ENCODE data around the gene ABCC4.
"Not testable (repeated sequence)": the region's sequence is repeated elsewhere in the genome, so short reads cannot be mapped to it uniquely, and the experiment has no call there.

Gene ABCC4

DNA sequence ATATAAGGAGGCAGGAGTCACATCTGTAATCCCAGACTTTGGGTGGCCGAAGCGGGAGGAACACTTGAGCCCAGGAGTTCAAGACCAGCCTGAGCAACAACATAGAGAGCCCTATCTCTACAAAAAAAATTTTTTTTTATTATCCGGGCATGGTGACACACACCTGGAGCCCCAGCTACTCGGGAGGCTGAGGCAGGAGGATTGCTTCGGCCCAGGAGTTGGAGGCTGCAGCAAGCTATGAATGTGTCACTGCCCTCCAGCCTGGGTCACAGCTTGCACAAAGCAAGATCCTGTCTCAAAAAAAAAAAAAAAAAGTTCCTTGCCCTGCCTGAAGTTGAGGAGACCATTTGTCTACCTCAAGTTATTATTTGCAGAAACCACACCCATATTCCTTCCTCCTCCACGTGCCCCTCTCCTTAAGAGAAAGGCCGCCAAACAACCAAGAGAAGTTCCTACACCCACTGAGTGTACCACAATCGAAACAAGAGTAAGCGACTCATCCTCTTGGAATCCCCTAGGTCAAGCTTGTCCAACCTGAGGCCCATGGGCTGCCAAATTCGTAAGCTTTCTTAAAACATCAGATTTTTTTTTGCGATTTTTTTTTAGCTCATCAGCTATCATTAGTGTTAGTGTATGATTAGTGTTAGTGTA, 2.2 kb downstream of the ABCC4 start:
- DNase-seq: no peak

DNA sequence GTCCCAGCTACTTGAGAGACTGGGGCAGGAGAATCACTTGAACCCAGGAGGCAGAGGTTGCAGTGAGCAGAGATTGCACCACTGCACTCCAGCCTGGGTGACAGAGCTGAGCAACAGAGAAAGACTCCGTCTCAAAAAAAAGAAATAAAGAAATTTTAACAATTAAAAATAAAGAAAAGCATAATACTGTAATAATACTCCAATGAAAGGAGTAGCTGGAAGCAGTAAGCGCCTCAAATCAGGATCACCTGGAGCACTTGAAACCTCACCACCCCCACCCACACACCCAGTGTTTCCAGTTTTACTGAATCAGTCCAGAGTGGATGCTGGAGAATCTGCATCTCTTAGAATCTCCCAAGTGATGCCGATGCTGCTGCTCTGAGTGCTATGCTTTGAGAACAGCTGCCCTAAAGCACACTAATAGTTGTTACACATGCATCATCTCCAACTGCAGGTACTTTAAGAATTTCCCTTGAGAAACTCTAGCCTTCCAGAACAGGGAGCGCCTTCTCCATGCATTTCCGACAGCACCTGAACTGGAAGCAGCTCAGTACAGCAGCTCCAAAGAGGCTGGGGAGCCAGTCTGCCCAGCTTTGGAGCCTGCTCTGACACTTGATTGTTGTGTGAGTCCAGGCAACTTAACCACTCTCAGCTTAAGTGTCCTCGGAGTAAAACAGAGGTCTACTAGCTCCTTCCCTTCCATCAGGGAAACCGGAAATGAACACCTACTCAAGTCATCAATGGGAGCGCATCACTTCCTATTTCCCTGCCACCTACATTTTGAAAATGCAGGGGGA, 2.9 kb downstream of the ABCC4 start:
- DNase-seq: no peak

DNA sequence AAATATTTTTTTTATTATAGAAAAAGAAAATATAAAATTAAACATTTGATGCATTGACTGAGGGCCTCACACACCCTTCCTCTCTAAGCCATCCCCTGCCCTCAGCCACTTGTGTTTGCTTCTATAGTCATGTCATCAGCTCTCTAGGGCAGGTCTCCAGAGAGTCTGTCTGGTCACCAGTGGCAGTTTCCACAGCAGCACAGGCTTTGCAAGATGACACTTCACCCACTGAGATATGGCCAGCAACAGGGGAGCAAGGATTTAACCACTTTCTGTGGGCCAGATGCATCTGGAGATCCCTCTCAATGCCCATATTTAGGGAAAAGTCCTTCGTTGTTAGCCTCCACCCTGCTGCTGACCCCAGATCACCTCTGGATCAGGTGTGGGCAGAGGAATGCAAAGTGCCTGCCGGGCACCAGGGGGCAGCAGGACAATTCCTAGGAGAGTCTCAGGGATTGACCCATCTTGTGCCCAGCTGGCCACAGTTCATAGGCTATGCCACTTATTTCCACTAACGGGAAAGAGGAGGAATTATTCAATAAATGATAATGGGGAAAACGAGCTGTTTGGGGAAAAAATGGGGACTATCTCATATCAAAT, 4.8 kb downstream of the ABCC4 start:
- DNase-seq: no peak

DNA sequence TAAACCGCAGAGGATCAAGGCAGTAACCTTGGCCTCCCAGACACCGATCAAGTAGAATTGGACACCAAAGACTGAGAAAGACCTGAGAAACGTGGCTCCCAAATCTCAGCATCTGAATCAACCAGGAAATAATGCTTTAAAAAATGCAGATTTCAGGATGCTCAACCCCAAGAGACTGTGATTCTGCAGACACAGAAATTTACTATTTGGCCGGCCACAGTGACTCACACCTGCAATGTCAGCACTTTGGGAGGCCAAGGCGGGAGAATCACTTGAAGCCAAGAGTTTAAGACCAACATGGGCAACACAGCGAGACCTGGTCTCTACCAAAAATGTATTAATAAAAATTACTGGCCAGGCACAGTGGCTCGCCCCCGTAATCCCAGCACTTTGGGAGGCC, 6.2 kb downstream of the ABCC4 start:
- DNase-seq: no peak

DNA sequence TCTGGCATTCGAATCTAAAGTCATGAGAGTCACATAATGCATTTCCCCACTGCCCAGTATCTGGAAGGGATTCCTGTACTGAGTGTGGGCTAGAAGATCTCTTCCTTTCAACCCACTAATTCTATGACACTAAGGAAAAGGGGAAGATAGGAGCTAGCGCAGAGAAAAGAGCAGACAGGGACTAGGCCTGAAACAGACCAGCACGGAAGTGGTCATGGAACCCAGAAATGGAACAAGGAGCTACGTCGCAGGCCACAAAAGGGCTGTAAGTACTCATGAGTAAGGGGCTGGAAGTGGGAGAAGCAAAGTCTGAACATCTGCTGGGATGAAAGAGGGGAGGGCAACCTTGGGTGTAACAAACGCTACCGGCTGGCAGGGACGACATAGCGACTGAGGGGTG, 8.6 kb downstream of the ABCC4 start:
- DNase-seq: no peak

DNA sequence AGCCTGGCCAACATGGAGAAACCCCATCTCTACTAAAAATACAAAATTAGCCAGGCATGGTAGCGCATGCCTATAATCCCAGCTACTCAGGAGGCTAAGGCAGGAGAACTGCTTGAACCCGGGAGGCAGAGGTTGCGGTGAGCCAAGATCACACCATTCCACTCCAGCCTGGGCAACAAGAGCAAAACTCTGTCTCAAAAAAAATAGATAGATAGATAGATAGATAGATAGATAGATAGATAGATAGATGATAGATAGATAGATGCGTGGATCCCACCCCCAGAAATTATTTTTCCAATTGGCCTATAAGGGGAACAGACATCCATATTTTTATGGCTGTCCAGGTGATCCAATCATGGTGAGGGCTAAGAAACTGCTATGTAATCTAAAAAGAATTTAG, 11.3 kb downstream of the ABCC4 start:
- DNase-seq: not testable (repeated sequence)

DNA sequence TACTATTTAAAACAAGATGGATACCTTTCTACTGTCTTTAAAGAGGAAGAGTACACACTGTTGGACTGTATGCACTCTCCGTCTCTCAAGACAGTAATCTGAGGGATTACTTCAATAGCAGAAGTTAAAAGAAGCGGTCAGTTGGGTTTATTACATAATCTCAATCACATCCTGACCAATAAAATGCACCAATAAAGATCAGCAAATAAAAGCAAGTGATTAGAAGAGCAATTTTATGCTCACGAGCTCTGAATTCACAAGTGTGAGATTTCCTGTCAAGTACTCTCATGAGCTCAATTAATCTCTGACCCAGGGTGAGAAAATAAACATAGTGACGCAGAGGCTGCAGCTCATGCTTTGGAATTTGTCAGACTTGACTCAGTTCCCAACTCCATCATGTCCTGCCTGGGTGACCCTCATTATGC, 12.2 kb downstream of the ABCC4 start:
- DNase-seq: no peak

DNA sequence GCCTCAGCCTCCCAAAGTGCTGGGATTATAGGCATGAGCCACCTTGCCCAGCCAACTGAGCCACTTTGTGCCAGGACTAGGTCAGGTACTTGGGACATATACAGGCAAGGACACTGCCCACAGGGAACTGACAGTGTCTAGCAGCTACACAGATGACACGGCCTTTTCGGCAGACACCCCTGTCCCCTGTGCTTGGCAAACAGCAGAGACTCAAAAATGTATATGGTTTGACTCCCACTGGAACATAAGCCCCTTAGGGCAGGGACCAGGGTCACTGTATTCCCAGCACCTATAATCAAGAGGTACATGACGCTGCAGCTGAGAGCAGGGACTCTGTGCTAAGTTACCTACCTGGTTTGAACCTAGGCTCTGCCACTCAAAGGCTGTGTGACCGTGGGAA, 16.8 kb downstream of the ABCC4 start:
- DNase-seq: no peak

DNA sequence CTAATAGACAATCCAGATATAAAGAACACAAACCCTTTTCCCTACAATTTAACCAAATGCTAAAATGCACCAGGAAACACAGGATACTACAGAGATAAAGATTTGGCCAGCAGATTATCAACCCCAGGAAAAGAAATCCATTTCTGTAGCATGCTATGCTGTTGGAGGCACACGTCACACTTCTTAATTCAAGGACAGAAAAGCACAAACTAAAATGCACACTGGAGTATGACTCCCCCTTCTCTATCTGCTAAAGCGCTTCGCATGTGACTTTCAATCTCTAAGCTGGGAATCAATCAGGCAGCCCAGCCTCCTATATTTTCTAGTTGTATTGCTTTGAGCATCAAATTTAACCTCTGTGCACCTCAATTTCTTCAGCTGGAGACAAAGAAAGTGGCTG, 22.2 kb downstream of the ABCC4 start:
- DNase-seq: no peak

DNA sequence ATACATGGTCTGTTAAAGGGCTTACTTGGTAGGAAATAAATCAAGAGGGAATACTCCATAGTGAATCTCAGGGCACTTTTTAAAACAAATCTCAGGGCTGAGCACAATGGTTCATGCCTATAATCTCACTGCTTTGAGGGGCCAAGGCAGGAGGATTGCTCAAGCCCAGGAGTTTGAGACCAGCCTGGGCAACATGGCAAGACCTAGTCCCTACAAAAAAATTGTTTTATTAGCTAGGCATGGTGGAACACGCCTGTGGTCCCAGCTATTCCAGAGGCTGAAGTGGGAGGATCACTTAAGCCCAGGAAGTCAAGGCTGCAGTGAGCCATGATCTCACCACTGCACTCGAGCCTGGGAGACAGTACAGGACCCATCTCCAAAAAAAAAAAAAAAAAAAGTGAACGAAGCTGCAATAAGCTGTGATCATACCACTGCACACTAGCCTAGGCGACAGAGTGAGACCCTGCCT, 25.2 kb downstream of the ABCC4 start:
- DNase-seq: no peak

DNA sequence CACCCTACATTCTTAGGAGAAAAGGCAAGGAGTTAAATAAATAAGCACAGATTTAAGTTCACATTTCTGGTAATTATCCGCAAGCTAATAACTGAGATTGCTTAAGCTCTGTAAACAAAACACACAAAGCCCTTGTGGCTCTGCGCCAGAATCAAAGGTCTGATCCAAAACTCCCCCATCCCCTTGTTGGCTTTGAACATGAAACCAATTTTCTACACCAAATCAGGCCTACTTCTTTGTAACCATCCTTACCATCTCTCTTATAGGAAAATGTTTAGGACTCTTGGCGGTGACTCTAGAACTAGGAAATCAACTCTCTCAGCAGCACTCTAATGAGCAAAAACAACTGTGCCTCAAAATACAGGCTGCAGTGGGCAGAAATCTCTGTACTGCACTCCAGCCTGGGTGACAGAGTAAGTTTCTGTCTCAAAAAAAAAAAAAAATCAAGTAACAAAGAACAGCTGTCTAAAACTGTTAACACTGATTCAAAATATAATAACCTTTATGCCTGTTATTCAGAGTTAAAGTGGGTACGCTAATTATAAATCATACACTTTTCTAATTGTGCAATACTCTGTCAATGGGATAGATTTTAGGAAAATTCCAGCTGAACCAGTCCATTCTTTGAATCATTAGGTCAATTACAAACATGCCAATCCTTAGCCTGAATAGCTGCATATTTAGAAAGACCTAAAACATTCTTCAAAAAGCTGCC, 25.8 kb downstream of the ABCC4 start:
- no peak for DNase-seq

DNA sequence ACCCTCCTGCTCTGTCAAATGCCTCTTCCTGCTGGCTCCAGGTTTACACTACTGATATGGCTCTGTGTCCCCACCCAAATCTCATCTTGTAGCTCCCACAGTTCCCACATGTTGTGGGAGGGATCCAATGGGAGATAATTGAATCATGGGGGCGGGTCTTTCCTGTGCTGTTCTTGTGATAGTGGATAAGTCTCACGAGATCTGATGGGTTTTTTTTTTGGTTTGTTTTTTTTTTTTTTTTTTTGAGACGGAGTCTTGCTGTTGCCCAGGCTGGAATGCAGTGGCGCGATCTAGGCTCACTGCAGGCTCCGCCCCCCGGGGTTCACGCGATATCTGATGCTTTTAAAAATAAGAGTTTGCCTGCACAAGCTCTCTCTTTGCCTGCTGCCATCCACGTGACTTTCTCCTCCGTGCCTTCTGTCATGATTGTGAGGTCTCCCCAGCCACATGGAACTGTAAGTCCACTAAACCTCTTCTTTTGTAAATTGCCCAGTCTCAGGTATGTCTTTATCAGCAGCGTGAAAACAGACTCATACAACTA, 27.6 kb downstream of the ABCC4 start:
- not testable (repeated sequence) for DNase-seq

DNA sequence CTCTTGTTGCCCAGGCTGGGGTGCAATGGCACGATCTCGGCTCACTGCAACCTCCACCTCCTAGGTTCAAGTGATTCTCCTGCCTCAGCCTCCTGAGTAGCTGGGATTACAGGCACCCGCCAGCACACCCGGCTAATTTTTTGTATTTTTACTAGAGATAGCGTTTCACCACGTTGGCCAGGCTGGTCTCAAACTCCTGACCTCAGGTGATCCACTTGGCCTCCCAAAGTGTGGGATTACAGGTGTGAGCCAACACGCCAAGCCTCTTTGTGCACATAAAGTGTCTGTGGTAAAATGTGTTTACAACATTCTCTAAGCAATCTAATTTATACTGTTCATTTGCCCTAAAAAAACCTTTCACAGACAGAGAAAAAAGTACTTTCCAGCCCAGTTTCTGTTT, 29.2 kb downstream of the ABCC4 start:
- not testable (repeated sequence) for DNase-seq

DNA sequence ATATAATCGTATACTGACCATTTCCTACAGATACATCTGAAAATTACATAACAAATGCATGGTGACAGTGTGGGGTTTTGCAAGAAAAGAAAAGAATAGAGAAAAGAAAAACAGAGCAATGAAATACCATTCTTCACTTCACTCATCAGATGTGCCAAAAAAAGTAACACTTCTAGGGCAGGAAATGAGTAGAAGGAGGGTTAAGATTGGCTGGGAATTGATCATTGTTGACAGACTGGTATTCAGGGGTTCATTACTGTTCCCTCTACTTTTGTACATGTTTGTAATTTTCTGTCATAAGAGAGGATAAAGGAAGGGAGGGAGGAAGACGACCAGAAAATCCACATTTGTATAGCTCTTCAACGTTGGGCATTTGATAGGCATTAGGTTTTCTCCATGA, 31.5 kb downstream of the ABCC4 start:
- DNase-seq: no peak

DNA sequence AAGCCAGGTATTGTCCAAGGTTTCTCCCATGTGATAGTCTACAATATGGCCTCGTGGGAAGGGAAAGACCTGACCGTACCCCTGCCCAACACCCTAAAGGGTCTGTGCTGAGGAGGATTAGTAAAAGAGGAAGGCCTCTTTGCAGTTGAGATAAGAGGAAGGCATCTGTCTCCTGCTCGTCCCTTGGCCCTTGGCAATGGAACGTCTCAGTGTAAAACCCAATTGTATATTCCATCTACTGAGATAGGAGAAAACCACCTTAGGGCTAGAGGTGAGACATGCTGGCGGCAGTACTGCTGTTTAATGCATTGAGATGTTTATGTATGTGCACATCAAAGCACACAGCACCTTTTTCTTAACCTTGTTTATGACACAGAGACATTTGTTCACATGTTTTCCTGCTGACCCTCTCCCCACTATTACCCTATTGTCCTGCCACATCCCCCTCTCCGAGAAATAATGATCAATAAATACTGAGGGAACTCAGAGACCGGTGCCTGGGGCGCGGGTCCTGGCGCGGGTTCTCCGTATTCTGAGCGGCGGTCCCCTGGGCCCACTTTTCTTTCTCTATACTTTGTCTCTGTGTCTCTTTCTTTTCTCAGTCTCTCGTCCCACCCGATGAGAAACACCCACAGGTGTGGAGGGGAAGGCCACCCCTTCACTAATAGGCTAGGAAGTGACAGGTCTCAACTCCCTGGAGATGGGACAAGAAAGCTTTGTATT, 32.7 kb downstream of the ABCC4 start:
- DNase-seq: not testable (repeated sequence)

DNA sequence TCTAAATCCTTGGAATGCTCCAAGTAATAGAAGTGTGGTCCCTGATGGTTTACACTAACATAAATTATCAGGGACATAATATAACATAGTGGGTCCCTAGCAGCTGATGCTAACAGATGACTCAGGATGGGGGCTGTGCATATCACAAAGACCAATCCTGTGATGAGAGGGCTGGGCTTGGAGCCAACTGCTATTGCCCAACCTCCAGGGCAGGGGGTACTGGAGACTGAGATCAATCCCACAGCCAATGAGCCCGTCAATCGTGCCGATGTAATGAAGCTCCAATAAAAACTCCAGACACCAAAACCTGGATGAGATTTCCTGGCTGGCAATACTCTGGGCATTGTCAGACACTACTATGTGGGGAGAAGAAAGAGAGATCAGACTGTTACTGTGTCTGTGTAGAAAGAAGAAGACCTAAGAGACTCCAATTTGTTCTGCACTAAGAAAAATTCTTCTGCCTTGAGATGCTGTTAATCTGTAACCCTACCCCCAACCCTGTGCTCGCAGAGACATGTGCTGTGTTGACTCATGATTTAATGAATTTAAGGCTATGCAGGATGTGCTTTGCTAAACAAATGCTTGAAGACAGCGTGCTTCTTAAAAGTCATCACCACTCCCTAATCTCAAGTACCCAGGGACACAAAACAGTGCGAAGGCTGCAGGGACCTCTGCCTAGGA, 33.4 kb downstream of the ABCC4 start:
- no peak for DNase-seq

DNA sequence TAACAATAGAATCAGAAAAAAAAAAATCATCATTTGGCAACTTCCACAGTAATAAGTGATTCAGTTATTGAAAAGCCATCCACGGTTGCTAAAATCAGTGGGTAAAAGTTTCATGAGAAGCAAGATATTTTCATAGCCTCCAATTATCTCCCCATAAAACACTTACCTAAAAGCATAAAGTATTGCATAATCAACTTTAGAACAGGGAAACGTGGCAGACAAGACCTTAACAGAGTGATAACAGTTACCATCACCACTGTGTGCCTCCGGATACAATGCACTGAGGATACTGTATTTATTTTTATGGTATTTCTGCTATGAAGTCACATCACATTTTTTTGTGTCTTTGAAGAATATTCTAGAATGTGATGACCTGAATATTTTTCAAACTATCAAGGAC, 37.0 kb downstream of the ABCC4 start:
- DNase-seq: no peak

DNA sequence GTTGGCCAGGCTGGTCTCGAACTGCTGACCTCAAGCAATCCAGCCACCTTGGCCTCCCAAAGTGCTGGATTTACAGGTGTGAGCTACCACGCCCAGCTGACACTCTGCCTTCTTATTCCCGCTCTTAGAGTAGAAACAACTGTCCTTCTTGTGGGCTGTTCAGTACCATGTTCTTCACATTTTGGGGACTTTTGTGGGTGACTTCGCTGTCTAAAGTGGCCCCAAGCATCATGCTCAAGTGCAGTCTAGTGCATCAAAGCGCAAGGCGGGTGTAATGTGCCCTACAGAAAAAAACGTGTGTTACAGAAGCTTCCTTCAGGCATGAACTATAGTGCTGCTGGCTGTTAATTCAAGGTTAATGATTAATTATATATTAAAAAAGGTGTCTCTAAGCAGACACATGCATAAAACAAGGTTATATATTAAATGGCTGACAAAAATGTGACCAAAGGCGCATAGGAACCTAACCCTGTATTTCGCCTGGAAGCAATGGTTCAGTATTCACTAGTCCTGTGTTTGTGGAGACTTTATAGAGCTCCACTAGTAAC, 38.3 kb downstream of the ABCC4 start:
- DNase-seq: no peak

DNA sequence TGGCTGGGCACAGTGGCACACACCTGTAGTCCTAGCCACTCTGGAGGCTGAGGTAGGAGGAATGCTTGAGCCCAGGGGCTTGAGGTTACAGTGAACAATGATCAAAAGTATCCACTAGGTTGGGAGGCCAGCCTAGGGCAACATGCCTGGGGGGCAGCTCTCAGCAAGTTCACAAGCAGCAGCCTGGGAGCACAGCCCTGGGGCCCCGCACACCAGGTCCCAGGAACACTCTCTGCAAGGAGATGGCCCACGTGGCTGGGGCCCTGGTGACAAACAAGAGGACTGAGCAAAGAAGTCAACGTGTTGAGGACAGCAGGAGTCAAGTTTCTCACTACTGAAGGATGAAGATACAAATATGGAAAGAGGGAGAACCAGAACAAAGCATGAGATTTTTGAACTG, 39.3 kb downstream of the ABCC4 start:
- no peak for DNase-seq

DNA sequence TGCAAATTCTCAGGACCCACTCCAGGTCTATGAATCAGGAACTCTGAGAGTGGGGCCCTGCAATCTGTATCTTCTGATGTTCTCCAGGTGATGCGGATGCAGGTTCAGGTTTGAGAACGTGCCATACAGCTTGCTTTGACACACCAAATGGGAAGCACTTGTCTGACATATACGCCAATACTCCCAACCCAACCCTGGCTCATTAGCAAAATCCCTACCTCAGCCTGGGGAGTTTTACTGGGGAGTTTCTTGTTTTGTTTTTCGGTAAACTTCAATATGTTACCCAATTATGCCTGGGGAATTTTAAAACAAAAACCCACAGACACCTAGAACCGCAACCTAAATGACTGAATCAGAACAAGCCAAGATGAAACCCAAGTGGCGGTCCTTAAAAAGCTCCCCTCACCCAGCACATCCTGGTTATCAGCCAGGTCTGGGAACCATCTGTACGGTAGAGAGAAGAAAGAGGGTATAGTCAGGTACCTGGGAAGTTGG, 41.2 kb downstream of the ABCC4 start:
- DNase-seq: no peak

DNA sequence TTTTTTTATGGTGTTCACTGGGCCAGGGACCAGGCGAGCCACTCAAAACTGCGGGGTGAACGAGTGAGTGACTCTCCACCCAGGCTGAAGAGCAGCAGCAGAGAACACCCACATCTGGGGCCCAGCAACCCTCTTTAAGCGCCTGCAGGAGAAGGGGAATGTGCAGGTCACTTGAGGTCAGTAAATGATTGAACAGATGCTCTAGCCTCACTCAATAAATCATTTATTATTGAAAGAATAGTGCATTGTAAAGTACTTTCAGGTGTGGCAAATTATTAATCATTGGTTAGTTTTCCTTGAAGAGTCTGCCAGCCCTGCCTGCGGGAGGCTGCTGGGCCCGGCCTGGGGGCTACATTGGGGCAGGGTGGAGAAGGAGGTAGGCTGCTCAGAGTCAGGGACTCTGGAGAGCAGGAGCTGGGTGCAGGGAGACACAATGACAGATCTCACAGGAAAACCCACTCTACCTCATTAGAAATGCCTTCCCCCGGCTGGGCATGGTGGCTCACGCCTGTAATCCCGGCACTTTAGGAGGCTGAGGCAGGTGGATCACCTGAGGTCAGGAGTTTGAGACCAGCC, 42.5 kb downstream of the ABCC4 start:
- no peak for DNase-seq
